Measurements from ENCODE around the gene UGT1A7. TPM values are rescaled to one million over a fixed set of nuclear protein-coding genes. Genes with fewer than 3 reads are reported as not detected.

The UGT1A7 gene
- total RNA-seq, 2 donors from 2014 or later = not detected

DNA sequence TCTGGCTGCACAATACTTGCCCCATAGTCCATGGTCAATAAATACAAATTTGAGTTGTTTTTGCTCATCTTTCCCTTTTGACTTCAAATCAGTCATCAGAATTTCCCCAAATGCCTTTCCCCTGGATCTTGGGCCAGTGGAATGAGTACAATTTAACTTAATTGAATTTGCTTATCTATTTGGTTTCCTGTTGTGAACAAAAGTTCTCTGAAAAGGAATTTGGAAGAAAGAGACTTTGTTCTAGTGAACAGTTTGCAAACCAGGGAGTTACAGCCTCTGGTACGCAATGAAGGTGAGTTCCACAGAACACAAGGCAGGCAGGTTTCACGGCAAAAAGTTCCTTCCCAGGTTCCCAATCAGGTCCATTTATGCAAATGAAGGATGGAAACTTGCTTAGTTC is 77.1 kb downstream of the UGT1A7 start:
- Histone ChIP-seq H3K27ac (no peak overlapping the region), H3K4me3 (no peak overlapping the region), H3K9me3 (no peaks in the 10 kb centered on the region), H3K27me3 (no peaks in the 10 kb centered on the region), H3K36me3 (replicated peaks in 1 of 2; ENCODE audit: insufficient read depth in 1 of 2, low read depth in 2 of 2) (no peaks in the 10 kb centered on the region), H3K4me1 (no peaks in the 10 kb centered on the region)
- WGBS, 2 donors = 79 to 88% methylated on average over 2 of the region's 2 CpGs
- ATAC-seq = no peak
- no peak for DNase-seq
- TF ChIP-seq, protein P1, sequence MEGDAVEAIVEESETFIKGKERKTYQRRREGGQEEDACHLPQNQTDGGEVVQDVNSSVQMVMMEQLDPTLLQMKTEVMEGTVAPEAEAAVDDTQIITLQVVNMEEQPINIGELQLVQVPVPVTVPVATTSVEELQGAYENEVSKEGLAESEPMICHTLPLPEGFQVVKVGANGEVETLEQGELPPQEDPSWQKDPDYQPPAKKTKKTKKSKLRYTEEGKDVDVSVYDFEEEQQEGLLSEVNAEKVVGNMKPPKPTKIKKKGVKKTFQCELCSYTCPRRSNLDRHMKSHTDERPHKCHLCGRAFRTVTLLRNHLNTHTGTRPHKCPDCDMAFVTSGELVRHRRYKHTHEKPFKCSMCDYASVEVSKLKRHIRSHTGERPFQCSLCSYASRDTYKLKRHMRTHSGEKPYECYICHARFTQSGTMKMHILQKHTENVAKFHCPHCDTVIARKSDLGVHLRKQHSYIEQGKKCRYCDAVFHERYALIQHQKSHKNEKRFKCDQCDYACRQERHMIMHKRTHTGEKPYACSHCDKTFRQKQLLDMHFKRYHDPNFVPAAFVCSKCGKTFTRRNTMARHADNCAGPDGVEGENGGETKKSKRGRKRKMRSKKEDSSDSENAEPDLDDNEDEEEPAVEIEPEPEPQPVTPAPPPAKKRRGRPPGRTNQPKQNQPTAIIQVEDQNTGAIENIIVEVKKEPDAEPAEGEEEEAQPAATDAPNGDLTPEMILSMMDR (IDR thresholded peaks at IDR 0.05) = no peak
- no peak for TF ChIP-seq POLR2A (IDR thresholded peaks at IDR 0.05)
- intact Hi-C loops (cut with DNase I) = no loop called here

DNA sequence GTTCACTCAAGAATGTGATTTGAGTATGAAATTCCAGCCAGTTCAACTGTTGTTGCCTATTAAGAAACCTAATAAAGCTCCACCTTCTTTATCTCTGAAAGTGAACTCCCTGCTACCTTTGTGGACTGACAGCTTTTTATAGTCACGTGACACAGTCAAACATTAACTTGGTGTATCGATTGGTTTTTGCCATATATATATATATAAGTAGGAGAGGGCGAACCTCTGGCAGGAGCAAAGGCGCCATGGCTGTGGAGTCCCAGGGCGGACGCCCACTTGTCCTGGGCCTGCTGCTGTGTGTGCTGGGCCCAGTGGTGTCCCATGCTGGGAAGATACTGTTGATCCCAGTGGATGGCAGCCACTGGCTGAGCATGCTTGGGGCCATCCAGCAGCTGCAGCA is 78.3 kb downstream of the UGT1A7 start, which contains the start of gene UGT1A1:
TSS of gene UGT1A1 (plus strand) at position 228 of the 400 bp plus-strand sequence. CDS start at position 246, 18 bp downstream.
- H3K9me3 ChIP-seq = no peaks in the 10 kb centered on the region
- 66 to 72% methylated on average over 6 of the region's 6 CpGs for WGBS, 2 donors
- TF ChIP-seq POLR2A (IDR thresholded peaks at IDR 0.05) = no peak
- TF ChIP-seq, protein P1 (IDR thresholded peaks at IDR 0.05) = no peak
- no peak within 1 kb of the TSS for H3K27ac ChIP-seq
- H3K27me3 ChIP-seq = no peaks in the 10 kb centered on the region
- no peaks in the 10 kb centered on the region for H3K36me3 ChIP-seq (replicated peaks in 1 of 2; ENCODE audit: insufficient read depth in 1 of 2, low read depth in 2 of 2)
- no peaks in the 10 kb centered on the region for H3K4me1 ChIP-seq
- DNase-seq (no peak), ATAC-seq (no peak)
- H3K4me3 ChIP-seq = no peak within 1 kb of the TSS
- intact Hi-C loops (cut with DNase I) = no loop called here

DNA sequence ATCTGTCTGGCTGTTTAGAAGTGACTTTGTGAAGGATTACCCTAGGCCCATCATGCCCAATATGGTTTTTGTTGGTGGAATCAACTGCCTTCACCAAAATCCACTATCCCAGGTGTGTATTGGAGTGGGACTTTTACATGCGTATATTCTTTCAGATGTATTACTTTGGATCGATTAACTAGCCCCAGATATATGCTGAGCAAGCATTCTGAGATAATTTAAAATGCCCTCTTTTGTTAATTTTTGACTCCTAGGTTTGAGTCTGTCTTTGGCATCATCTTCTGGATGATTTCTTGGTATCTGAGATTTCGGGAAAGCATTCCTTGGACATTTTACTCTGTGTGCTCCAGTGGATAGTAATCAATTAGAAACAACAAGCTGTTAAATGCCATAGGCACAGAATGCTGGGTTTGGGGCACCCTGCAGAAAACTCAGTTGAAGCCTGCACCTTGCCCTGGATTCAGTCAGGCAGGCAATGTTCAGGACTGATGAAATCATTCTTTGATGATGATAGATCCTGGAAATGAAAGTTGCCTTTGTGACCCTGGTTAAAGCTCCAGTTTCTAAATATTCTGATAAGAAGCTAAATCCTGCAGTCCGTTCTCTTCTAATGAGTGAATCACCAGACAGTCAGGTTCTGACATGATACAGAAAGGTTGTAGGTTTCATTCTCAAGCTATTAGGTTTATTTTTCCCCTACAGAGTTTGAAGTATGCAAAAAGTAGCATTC is 79.5 kb downstream of the UGT1A7 start:
- TF ChIP-seq, protein P1 (IDR thresholded peaks at IDR 0.05) = no peak
- no peak for TF ChIP-seq POLR2A (IDR thresholded peaks at IDR 0.05)
- Histone ChIP-seq H3K36me3 (replicated peaks in 1 of 2; ENCODE audit: insufficient read depth in 1 of 2, low read depth in 2 of 2) (no peaks in the 10 kb centered on the region), H3K4me3 (no peak overlapping the region), H3K9me3 (no peaks in the 10 kb centered on the region), H3K27ac (no peak overlapping the region), H3K27me3 (no peaks in the 10 kb centered on the region), H3K4me1 (no peaks in the 10 kb centered on the region)
- WGBS, 2 donors = 68 to 81% methylated on average over 4 of the region's 4 CpGs
- no peak for DNase-seq
- intact Hi-C loops (cut with DNase I) = no loop called here
- ATAC-seq = no peak

DNA sequence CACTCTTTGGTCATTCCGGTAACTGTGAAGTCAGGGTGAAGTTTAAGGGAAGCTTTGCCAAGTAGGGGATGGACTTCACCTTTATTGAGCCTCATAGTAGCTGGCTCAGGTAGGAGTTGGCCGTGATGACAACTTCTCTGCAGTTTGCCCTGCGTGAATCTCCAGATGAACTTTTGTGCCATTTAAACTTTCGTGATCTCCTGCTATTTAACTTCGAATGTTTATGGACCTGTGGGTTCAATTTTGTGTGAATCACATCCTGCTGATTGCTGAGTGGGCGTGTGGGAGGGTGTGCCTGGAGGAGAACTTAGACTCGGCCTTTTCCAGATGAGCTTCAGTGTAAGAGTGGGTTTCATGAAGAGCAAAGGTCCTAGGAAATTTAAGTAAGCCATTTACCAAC is 82.6 kb downstream of the UGT1A7 start:
- no peak for ATAC-seq
- WGBS, 2 donors = 56 to 61% methylated on average over 7 of the region's 7 CpGs
- TF ChIP-seq, protein P1 (IDR thresholded peaks at IDR 0.05) = no peak
- TF ChIP-seq POLR2A (IDR thresholded peaks at IDR 0.05) = no peak

DNA sequence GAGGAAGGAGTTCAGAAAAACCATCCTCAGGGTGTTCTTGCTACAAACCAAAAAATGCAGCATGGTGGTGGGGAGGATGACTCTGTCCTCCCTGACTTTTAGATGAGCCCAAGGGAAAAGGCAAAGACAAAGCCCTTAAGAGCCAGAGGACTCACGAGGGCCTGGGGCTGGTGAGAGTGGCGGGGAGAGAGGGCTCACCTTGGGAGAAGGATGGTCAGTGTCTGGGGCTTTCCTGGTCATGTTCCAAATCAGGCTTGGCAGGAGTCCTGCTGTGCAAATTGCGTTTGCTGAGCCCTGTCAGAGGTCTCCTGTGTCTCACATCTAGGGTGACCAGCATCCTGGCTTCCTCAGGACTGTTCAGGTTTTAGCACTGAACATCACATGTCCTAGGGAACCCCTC is 83.1 kb downstream of the UGT1A7 start:
- TF ChIP-seq, protein P1 (IDR thresholded peaks at IDR 0.05) = no peak
- no peak for TF ChIP-seq POLR2A (IDR thresholded peaks at IDR 0.05)
- Histone ChIP-seq H3K27ac (no peak overlapping the region), H3K9me3 (no peaks in the 10 kb centered on the region), H3K4me3 (no peak overlapping the region), H3K27me3 (no peaks in the 10 kb centered on the region), H3K36me3 (replicated peaks in 1 of 2; ENCODE audit: insufficient read depth in 1 of 2, low read depth in 2 of 2) (no peaks in the 10 kb centered on the region), H3K4me1 (no peaks in the 10 kb centered on the region)
- intact Hi-C loops (cut with DNase I) = no loop called here
- WGBS, 2 donors = 36 to 51% methylated on average over 3 of the region's 3 CpGs
- ATAC-seq = no peak
- DNase-seq = no peak

More for the DNA sequence above, 82.6 kb downstream of the UGT1A7 start:
- DNase-seq = no peak
- H3K9me3 ChIP-seq = no peaks in the 10 kb centered on the region
- H3K4me1 ChIP-seq = no peaks in the 10 kb centered on the region
- no peaks in the 10 kb centered on the region for H3K36me3 ChIP-seq (replicated peaks in 1 of 2; ENCODE audit: insufficient read depth in 1 of 2, low read depth in 2 of 2)
- no peak overlapping the region for H3K4me3 ChIP-seq
- intact Hi-C loops (cut with DNase I) = no loop called here
- H3K27ac ChIP-seq = no peak overlapping the region
- no peaks in the 10 kb centered on the region for H3K27me3 ChIP-seq

All from body of pancreas (tissue), 4 donors.